Suppressor macrophage treated with lipopolysaccharide for 1 hour (primary cell): ENCODE results near the gene MGAT5.

Experiments used
- DNase-seq, 3 donors: peaks; one replicate each; pipeline ENCODE4 v3.0.0-alpha.2; 2020 to 2022

MGAT5 gene

GRCh38 chr2:134308474-134309385 is 54.9 kb downstream of the MGAT5 start:
- no peak for DNase-seq

- no peak for DNase-seq
Observed at GRCh38 chr2:134310107-134311079, 56.5 kb downstream of the MGAT5 start.

GRCh38 chr2:134312482-134312881 is 58.6 kb downstream of the MGAT5 start:
- DNase-seq, result no peak

- DNase-seq, result no peak
Observed at GRCh38 chr2:134314202-134314601, 60.3 kb downstream of the MGAT5 start.

GRCh38 chr2:134314681-134315368 is 61.0 kb downstream of the MGAT5 start:
- DNase-seq, result no peak

GRCh38 chr2:134315471-134315870 is 61.6 kb downstream of the MGAT5 start:
- DNase-seq, result no peak

- no peak for DNase-seq
Observed at GRCh38 chr2:134319596-134320254, 65.9 kb downstream of the MGAT5 start.

GRCh38 chr2:134320930-134321329 is 67.1 kb downstream of the MGAT5 start:
- no peak for DNase-seq

- DNase-seq, result no peak
Observed at GRCh38 chr2:134323777-134324176, 69.9 kb downstream of the MGAT5 start.

GRCh38 chr2:134324430-134324829 is 70.6 kb downstream of the MGAT5 start:
- no peak for DNase-seq

GRCh38 chr2:134324947-134325346 is 71.1 kb downstream of the MGAT5 start:
- peak; percentile 10 to 54 (median 42) for DNase-seq

- no peak for DNase-seq
Observed at GRCh38 chr2:134325696-134326095, 71.8 kb downstream of the MGAT5 start.

- DNase-seq, result peak; percentile 44 to 67 (median 62)
Observed at GRCh38 chr2:134327367-134327766, 73.5 kb downstream of the MGAT5 start.

- DNase-seq, result no peak
Observed at GRCh38 chr2:134331081-134331480, 77.2 kb downstream of the MGAT5 start.

- DNase-seq, result no peak
Observed at GRCh38 chr2:134333646-134334189, 79.8 kb downstream of the MGAT5 start.

- DNase-seq, result no peak
Observed at GRCh38 chr2:134334542-134335353, 80.9 kb downstream of the MGAT5 start.

GRCh38 chr2:134335601-134336000 is 81.7 kb downstream of the MGAT5 start:
- no peak for DNase-seq

GRCh38 chr2:134336352-134336751 is 82.5 kb downstream of the MGAT5 start:
- DNase-seq, result no peak

- no peak for DNase-seq
Observed at GRCh38 chr2:134336921-134337320, 83.0 kb downstream of the MGAT5 start.

- DNase-seq, result no peak
Observed at GRCh38 chr2:134337631-134338030, 83.8 kb downstream of the MGAT5 start.

GRCh38 chr2:134338208-134338607 is 84.3 kb downstream of the MGAT5 start:
- peak; percentile 58 to 71 (median 71) for DNase-seq
